ENCODE measurements around the gene NEGR1. TPM values are rescaled to one million over a fixed set of nuclear protein-coding genes. Genes with fewer than 3 reads are reported as not detected.

The NEGR1 gene
- total and polyA plus RNA-seq, 2 donors (not counting 3 experiments of a cell fraction or from before 2014, with no cell fraction given) = 6.8 to 21.8 TPM

DNA sequence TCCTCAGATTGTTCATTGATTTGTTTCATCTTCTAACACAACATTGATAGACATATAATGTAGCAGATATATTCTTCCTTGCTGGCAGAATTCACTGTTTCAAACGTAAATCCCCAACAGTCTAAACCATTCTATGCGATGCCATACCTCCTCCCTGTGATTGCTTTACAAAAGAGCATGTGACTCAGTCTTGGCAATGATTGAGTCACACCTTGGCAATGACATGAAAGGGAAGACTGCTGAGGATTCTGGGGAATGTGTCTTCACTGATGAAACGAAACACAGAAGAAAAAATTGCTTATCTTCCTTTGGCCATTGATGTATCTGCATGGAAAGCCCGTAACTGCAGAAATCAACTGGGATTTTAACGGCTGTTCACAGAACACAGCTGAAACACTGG, 791.9 kb downstream of the NEGR1 start:
- FAIRE-seq (peak; percentile 8), DNase-seq (ENCODE audit: low read depth, low spot score) (no peak)
- H2AFZ ChIP-seq (ENCODE audit: low read depth, low read length) = no peak overlapping the region
- H3K9ac ChIP-seq (replicated peaks; ENCODE audit: extremely low read depth, insufficient read depth, low read length) = no peak overlapping the region
- no peaks in the 10 kb centered on the region for H3K79me2 ChIP-seq (ENCODE audit: control insufficient read depth, insufficient read depth, low read length)
- H3K9me3 ChIP-seq (replicated peaks; ENCODE audit: control insufficient read depth, insufficient read depth, low read length) = no peaks in the 10 kb centered on the region
- H3K27ac ChIP-seq (ENCODE audit: insufficient read depth, low read depth, low read length) = no peak overlapping the region
- H3K27me3 ChIP-seq (ENCODE audit: control insufficient read depth in 2 of 2, insufficient read depth in 2 of 2, low read length in 2 of 2) = no peaks in the 10 kb centered on the region
- intact Hi-C loops (cut with micrococcal nuclease) = no loop called here
- H3K9me1 ChIP-seq (replicated peaks; ENCODE audit: control insufficient read depth, extremely low read depth, insufficient read depth, low read length) = no peaks in the 10 kb centered on the region
- H3K4me1 ChIP-seq (ENCODE audit: control insufficient read depth, extremely low read depth, insufficient read depth, low read length) = no peaks in the 10 kb centered on the region
- no peaks in the 10 kb centered on the region for H3K36me3 ChIP-seq (ENCODE audit: control insufficient read depth in 2 of 2, extremely low read depth in 1 of 2, insufficient read depth in 2 of 2, low read length in 2 of 2)
- H3K4me2 ChIP-seq (ENCODE audit: insufficient read depth, low read length) = no peak overlapping the region
- POLR2A ChIA-PET = no interaction called here
- no peak for TF ChIP-seq POLR2A (IDR thresholded peaks at IDR 0.05; ENCODE audit: low read depth, low read length)
- TF ChIP-seq, protein P1, sequence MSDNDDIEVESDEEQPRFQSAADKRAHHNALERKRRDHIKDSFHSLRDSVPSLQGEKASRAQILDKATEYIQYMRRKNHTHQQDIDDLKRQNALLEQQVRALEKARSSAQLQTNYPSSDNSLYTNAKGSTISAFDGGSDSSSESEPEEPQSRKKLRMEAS (IDR thresholded peaks at IDR 0.05; ENCODE audit: insufficient read depth, insufficient read length) = no peak
- TF ChIP-seq FOS (IDR thresholded peaks at IDR 0.05; ENCODE audit: borderline replicate concordance, insufficient read depth, low read length) = peak; percentile 5
- no TSS peak for BruUV-seq (replicated peaks)
- CTCF ChIA-PET = no interaction called here
- no peak overlapping the region for H3K4me3 ChIP-seq (replicated peaks in 1 of 3; ENCODE audit: insufficient read depth in 1 of 3, low read depth in 1 of 3, low read length in 3 of 3)
- dilution Hi-C loops (cut with MboI; ENCODE audit: extremely low pct_ligation_motif_present, low sequenced_read_pairs) = no loop called here
- H4K20me1 ChIP-seq (replicated peaks; ENCODE audit: control insufficient read depth, extremely low read depth, insufficient read depth, low read length) = no peaks in the 10 kb centered on the region

DNA sequence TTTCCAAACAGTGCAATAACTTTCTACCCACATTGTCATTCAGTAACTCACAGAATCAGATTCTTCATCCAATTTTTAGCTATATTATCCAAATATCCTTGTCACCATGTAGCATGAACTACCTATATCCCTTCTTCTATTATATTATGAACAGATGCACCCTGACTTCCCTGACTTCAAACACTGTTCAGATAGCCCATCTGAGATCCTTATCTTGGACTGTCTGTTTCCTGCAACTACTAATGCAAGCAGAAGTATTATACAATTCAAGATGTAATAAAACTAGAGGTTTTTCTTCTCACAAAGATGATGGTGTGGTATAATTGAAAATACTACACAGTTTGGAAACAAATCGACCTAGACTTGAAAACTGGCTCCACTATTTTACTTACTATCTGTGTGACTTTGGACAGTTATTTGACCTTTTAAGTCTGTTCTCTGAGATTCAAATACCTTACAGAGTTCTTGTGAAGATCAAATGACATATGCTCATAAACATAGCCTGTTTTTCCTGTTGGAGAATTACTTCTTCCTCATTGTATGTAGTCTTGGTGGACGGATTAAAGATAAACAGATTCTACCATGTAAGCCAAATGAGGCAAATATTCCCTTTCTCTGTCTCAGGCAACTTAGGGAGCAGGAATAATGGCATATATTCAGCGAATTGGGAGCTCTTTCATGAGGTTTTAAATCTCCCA, 793.6 kb downstream of the NEGR1 start:
- Histone ChIP-seq H3K27ac (ENCODE audit: insufficient read depth, low read depth, low read length) (no peak overlapping the region), H3K9me1 (replicated peaks; ENCODE audit: control insufficient read depth, extremely low read depth, insufficient read depth, low read length) (no peaks in the 10 kb centered on the region), H4K20me1 (replicated peaks; ENCODE audit: control insufficient read depth, extremely low read depth, insufficient read depth, low read length) (no peaks in the 10 kb centered on the region), H3K27me3 (ENCODE audit: control insufficient read depth in 2 of 2, insufficient read depth in 2 of 2, low read length in 2 of 2) (no peaks in the 10 kb centered on the region), H3K79me2 (ENCODE audit: control insufficient read depth, insufficient read depth, low read length) (no peaks in the 10 kb centered on the region), H2AFZ (ENCODE audit: low read depth, low read length) (no peak overlapping the region), H3K4me2 (ENCODE audit: insufficient read depth, low read length) (no peak overlapping the region), H3K36me3 (ENCODE audit: control insufficient read depth in 2 of 2, extremely low read depth in 1 of 2, insufficient read depth in 2 of 2, low read length in 2 of 2) (no peaks in the 10 kb centered on the region), H3K9me3 (replicated peaks; ENCODE audit: control insufficient read depth, insufficient read depth, low read length) (no peaks in the 10 kb centered on the region), H3K4me1 (ENCODE audit: control insufficient read depth, extremely low read depth, insufficient read depth, low read length) (no peaks in the 10 kb centered on the region), H3K9ac (replicated peaks; ENCODE audit: extremely low read depth, insufficient read depth, low read length) (no peak overlapping the region), H3K4me3 (replicated peaks in 1 of 3; ENCODE audit: insufficient read depth in 1 of 3, low read depth in 1 of 3, low read length in 3 of 3) (no peak overlapping the region)
- dilution Hi-C loops (cut with MboI; ENCODE audit: extremely low pct_ligation_motif_present, low sequenced_read_pairs) = no loop called here
- no peak for FAIRE-seq
- no peak for TF ChIP-seq FOS (IDR thresholded peaks at IDR 0.05; ENCODE audit: borderline replicate concordance, insufficient read depth, low read length)
- no peak for TF ChIP-seq EZH2 (IDR thresholded peaks at IDR 0.05; ENCODE audit: borderline replicate concordance, low read depth, low read length, severe bottlenecking)
- no peak for TF ChIP-seq JUN (IDR thresholded peaks at IDR 0.05; ENCODE audit: borderline replicate concordance, insufficient read depth, insufficient read length, low read depth)
- TF ChIP-seq POLR2A (IDR thresholded peaks at IDR 0.05; ENCODE audit: low read depth, low read length) = no peak
- POLR2A ChIA-PET = no interaction called here
- DNase-seq (ENCODE audit: low read depth, low spot score) = no peak
- BruUV-seq (replicated peaks) = no TSS peak
- CTCF ChIA-PET = no interaction called here
- intact Hi-C loops (cut with micrococcal nuclease) = no loop called here
